Gastroesophageal sphincter (tissue), 3 donors: ENCODE data around the gene UNC13D.
A peak's percentile ranks its signal among the peaks of the same experiment; 100 is the strongest.

ENCODE experiments used
- CTCF ChIP-seq, 4 experiments: fragments of 200-600 bp in 2 of 4; fragments of 450-650 bp in 2 of 4; sonication (generic) in 1 of 4; IDR thresholded peaks; one replicate each; pipeline ENCODE4 v1.5.1; 2017 to 2019; ENCODE audit warnings: antibody characterized with exemption in 4 of 4, mild to moderate bottlenecking in 2 of 4, moderate library complexity in 2 of 4
- POLR2A ChIP-seq, 2 donors: fragments of 450-650 bp; IDR thresholded peaks; one replicate each; pipeline ENCODE4 v1.6.1; 2017; ENCODE audit warnings: antibody characterized with exemption in 2 of 2, mild to moderate bottlenecking in 2 of 2, moderate library complexity in 1 of 2
- POLR2AphosphoS5 ChIP-seq: sonication (generic); formaldehyde crosslinking; IDR thresholded peaks from one replicate; pipeline ENCODE4 v1.6.1; 2017; ENCODE audit warnings: antibody characterized with exemption

GRCh38 chr17:75827308-75828075 lies 16.7 kb downstream of the UNC13D start:
- TF ChIP-seq POLR2AphosphoS5 (no peak), CTCF (IDR thresholded peaks at IDR 0.05) (peak in 3 of 4 experiments; percentile 75 to 84 (median 75)), POLR2A (IDR thresholded peaks at IDR 0.05) (no peak)
